ENCODE results near the gene SAP25. TPM values are rescaled to one million over a fixed set of nuclear protein-coding genes. Genes with fewer than 3 reads are reported as not detected.
A peak's percentile ranks its signal among the peaks of the same experiment; 100 is the strongest.
"Not testable (repeated sequence)": the region's sequence is repeated elsewhere in the genome, so short reads cannot be mapped to it uniquely, and the experiment has no call there.

The SAP25 gene
- total RNA-seq, 1 donor from 2014 or later = 1.9 TPM

GRCh38 chr7:100538654-100539435 lies 34.9 kb downstream of the SAP25 start, which contains the start of gene AGFG2:
TSS of gene AGFG2 (plus strand) at chr7:100539203. CDS start at chr7:100539347, 144 bp downstream.
- H3K9ac ChIP-seq (ENCODE audit: low read length) = peak within 1 kb of the TSS; percentile 62
- H3K36me3 Mint-ChIP-seq (ENCODE audit: low read depth, unreplicated experiment) = no peaks in the 10 kb centered on the region
- H3K4me2 ChIP-seq (ENCODE audit: low read length) = peak within 1 kb of the TSS; percentile 97
- H3K4me1 ChIP-seq (ENCODE audit: insufficient read depth, low read length) = peaks cover 4% of the 10 kb centered on the region
- no peaks in the 10 kb centered on the region for H3K9me3 Mint-ChIP-seq (ENCODE audit: unreplicated experiment)
- TF ChIP-seq, protein P1, sequence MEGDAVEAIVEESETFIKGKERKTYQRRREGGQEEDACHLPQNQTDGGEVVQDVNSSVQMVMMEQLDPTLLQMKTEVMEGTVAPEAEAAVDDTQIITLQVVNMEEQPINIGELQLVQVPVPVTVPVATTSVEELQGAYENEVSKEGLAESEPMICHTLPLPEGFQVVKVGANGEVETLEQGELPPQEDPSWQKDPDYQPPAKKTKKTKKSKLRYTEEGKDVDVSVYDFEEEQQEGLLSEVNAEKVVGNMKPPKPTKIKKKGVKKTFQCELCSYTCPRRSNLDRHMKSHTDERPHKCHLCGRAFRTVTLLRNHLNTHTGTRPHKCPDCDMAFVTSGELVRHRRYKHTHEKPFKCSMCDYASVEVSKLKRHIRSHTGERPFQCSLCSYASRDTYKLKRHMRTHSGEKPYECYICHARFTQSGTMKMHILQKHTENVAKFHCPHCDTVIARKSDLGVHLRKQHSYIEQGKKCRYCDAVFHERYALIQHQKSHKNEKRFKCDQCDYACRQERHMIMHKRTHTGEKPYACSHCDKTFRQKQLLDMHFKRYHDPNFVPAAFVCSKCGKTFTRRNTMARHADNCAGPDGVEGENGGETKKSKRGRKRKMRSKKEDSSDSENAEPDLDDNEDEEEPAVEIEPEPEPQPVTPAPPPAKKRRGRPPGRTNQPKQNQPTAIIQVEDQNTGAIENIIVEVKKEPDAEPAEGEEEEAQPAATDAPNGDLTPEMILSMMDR (IDR thresholded peaks at IDR 0.05; ENCODE audit: insufficient read depth, low read depth, low read length) = no peak
- peak within 1 kb of the TSS; percentile 71 for H3K4me3 ChIP-seq (ENCODE audit: insufficient read depth, low read depth, low read length)
- no peaks in the 10 kb centered on the region for H3K9me3 ChIP-seq (ENCODE audit: insufficient read depth, low read depth, low read length)
- H4K20me1 ChIP-seq (ENCODE audit: insufficient read depth, low read length) = no peaks in the 10 kb centered on the region
- peak within 1 kb of the TSS; percentile 62 for H3K27ac Mint-ChIP-seq (ENCODE audit: unreplicated experiment)
- peak within 1 kb of the TSS; percentile 96 for H3K4me3 Mint-ChIP-seq (ENCODE audit: unreplicated experiment)
- FAIRE-seq (no peak), DNase-seq (ENCODE audit: low read depth) (peak; percentile 98)
- peak within 1 kb of the TSS; percentile 89 for H2AFZ ChIP-seq (ENCODE audit: low read depth, low read length)
- peaks cover 17% of the 10 kb centered on the region for H3K79me2 ChIP-seq (ENCODE audit: insufficient read depth, low read length)
- H3K27me3 Mint-ChIP-seq (ENCODE audit: low read depth, unreplicated experiment) = no peaks in the 10 kb centered on the region
- peak within 1 kb of the TSS; percentile 30 for H3K27ac ChIP-seq (ENCODE audit: low read depth, low read length)
- H3K36me3 ChIP-seq (ENCODE audit: insufficient read depth, low read length) = no peaks in the 10 kb centered on the region
- H3K27me3 ChIP-seq (ENCODE audit: insufficient read depth, low read length) = no peaks in the 10 kb centered on the region
- H3K4me1 Mint-ChIP-seq (ENCODE audit: low read depth, unreplicated experiment) = no peaks in the 10 kb centered on the region

DNA sequence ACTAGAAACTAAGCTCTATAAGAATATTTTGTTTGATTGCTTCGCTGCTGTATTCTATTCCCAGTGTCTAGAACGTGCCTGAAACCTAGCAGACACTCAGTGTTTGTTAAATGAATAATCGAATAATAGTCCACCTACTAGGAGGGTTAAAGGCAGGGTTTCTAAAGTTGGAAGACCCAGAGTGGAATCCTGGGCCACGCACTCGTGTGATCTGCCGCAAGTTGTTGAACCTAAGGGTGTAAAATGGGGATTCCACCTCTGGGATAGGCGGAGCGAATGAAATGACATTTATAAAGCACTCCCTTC lies 35.4 kb downstream of the SAP25 start:
- Histone ChIP-seq H4K20me1 (ENCODE audit: insufficient read depth, low read length) (no peaks in the 10 kb centered on the region), H3K9me3 (ENCODE audit: insufficient read depth, low read depth, low read length) (no peaks in the 10 kb centered on the region), H3K4me1 (ENCODE audit: insufficient read depth, low read length) (peaks cover 4% of the 10 kb centered on the region), H3K4me3 (ENCODE audit: insufficient read depth, low read depth, low read length) (peak overlapping the region; percentile 65), H3K4me2 (ENCODE audit: low read length) (peak overlapping the region; percentile 97), H3K27ac (ENCODE audit: low read depth, low read length) (no peak overlapping the region), H3K79me2 (ENCODE audit: insufficient read depth, low read length) (peaks cover 13% of the 10 kb centered on the region), H3K9ac (ENCODE audit: low read length) (peak overlapping the region; percentile 50), H2AFZ (ENCODE audit: low read depth, low read length) (peak overlapping the region; percentile 89), H3K36me3 (ENCODE audit: insufficient read depth, low read length) (no peaks in the 10 kb centered on the region), H3K27me3 (ENCODE audit: insufficient read depth, low read length) (no peaks in the 10 kb centered on the region)
- H3K9me3 Mint-ChIP-seq (ENCODE audit: unreplicated experiment) = no peaks in the 10 kb centered on the region
- DNase-seq (ENCODE audit: low read depth) (no peak), FAIRE-seq (no peak)
- H3K27me3 Mint-ChIP-seq (ENCODE audit: low read depth, unreplicated experiment) = peaks cover 1% of the 10 kb centered on the region
- peak overlapping the region; percentile 96 for H3K4me3 Mint-ChIP-seq (ENCODE audit: unreplicated experiment)
- no peaks in the 10 kb centered on the region for H3K36me3 Mint-ChIP-seq (ENCODE audit: low read depth, unreplicated experiment)
- no peak overlapping the region for H3K27ac Mint-ChIP-seq (ENCODE audit: unreplicated experiment)
- H3K4me1 Mint-ChIP-seq (ENCODE audit: low read depth, unreplicated experiment) = no peaks in the 10 kb centered on the region
- TF ChIP-seq, protein P1 (IDR thresholded peaks at IDR 0.05; ENCODE audit: insufficient read depth, low read depth, low read length) = no peak
- TF ChIP-seq EZH2 (IDR thresholded peaks at IDR 0.05; ENCODE audit: insufficient read depth, low read length) = no peak

DNA sequence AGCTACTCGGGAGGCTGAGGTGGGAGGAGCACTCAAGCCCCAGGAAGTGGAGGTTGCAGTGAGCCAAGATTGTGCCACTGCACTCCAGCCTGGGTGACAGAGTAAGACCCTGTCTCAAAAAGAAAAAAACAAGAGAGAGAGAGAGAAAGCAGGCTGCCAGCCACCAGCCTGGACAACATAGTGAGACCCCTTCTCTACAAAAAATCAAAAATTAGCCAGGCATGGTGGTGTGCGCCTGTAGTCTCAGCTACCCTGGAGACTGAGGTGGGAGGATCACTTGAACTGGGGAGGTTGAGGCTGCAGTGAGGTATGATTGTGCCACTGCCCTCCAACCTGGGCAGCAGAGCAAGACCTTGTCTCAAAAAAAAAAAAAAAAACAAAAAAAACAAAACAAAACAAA lies 37.0 kb downstream of the SAP25 start:
- H3K36me3 ChIP-seq (ENCODE audit: insufficient read depth, low read length); H3K27ac ChIP-seq (ENCODE audit: low read depth, low read length); H3K9me3 ChIP-seq (ENCODE audit: insufficient read depth, low read depth, low read length); H3K27me3 ChIP-seq (ENCODE audit: insufficient read depth, low read length); H3K79me2 ChIP-seq (ENCODE audit: insufficient read depth, low read length); H3K4me3 ChIP-seq (ENCODE audit: insufficient read depth, low read depth, low read length); H4K20me1 ChIP-seq (ENCODE audit: insufficient read depth, low read length); H3K36me3 Mint-ChIP-seq (ENCODE audit: low read depth, unreplicated experiment); H2AFZ ChIP-seq (ENCODE audit: low read depth, low read length); H3K27me3 Mint-ChIP-seq (ENCODE audit: low read depth, unreplicated experiment); H3K4me2 ChIP-seq (ENCODE audit: low read length); H3K4me1 Mint-ChIP-seq (ENCODE audit: low read depth, unreplicated experiment); FAIRE-seq; H3K27ac Mint-ChIP-seq (ENCODE audit: unreplicated experiment); H3K9ac ChIP-seq (ENCODE audit: low read length); DNase-seq (ENCODE audit: low read depth); H3K4me1 ChIP-seq (ENCODE audit: insufficient read depth, low read length); H3K4me3 Mint-ChIP-seq (ENCODE audit: unreplicated experiment); H3K9me3 Mint-ChIP-seq (ENCODE audit: unreplicated experiment): not testable (repeated sequence)

- not testable (repeated sequence) for H3K4me1 Mint-ChIP-seq (ENCODE audit: low read depth, unreplicated experiment); H3K79me2 ChIP-seq (ENCODE audit: insufficient read depth, low read length); H3K4me1 ChIP-seq (ENCODE audit: insufficient read depth, low read length); H4K20me1 ChIP-seq (ENCODE audit: insufficient read depth, low read length); H3K4me2 ChIP-seq (ENCODE audit: low read length); DNase-seq (ENCODE audit: low read depth); H3K36me3 ChIP-seq (ENCODE audit: insufficient read depth, low read length); H3K9ac ChIP-seq (ENCODE audit: low read length); H3K27me3 ChIP-seq (ENCODE audit: insufficient read depth, low read length); H3K36me3 Mint-ChIP-seq (ENCODE audit: low read depth, unreplicated experiment); H3K9me3 Mint-ChIP-seq (ENCODE audit: unreplicated experiment); H3K4me3 ChIP-seq (ENCODE audit: insufficient read depth, low read depth, low read length); H3K9me3 ChIP-seq (ENCODE audit: insufficient read depth, low read depth, low read length); H2AFZ ChIP-seq (ENCODE audit: low read depth, low read length); FAIRE-seq; H3K27ac ChIP-seq (ENCODE audit: low read depth, low read length); H3K27me3 Mint-ChIP-seq (ENCODE audit: low read depth, unreplicated experiment); H3K4me3 Mint-ChIP-seq (ENCODE audit: unreplicated experiment)
- H3K27ac Mint-ChIP-seq (ENCODE audit: unreplicated experiment) = peak overlapping the region; percentile 47
These were observed 37.7 kb downstream of the SAP25 start for GRCh38 chr7:100535982-100536381.

All from astrocyte (in vitro differentiated cells and primary cell).